HG03354 (cell line): ENCODE measurements around the gene KRTAP22-2.

Experiments used
- ATAC-seq: cut with Tn5 transposase; IDR thresholded peaks from one replicate; pipeline ENCODE4 v1.9.1; 2021; ENCODE audit warnings: mild to moderate bottlenecking; ENCODE audit not compliant: unreplicated experiment, poor library complexity, severe bottlenecking

The KRTAP22-2 gene

GRCh38 chr21:30567617-30568016 is 22.6 kb downstream of the KRTAP22-2 start:
- ATAC-seq: no peak

GRCh38 chr21:30563630-30564029 is 26.6 kb downstream of the KRTAP22-2 start:
- ATAC-seq: no peak

GRCh38 chr21:30563072-30563471 is 27.1 kb downstream of the KRTAP22-2 start:
- no peak for ATAC-seq

- ATAC-seq: no peak
Measured at GRCh38 chr21:30561957-30562356, 28.2 kb downstream of the KRTAP22-2 start.

- no peak for ATAC-seq
Measured at GRCh38 chr21:30561264-30561895, 28.8 kb downstream of the KRTAP22-2 start, which contains the start of gene KRTAP19-7. Gene KRTAP19-7 (minus strand): TSS chr21:30561314. CDS start chr21:30561289, 25 bp downstream.

- ATAC-seq: no peak
Measured at GRCh38 chr21:30555095-30555494, 35.1 kb downstream of the KRTAP22-2 start.

GRCh38 chr21:30552782-30553181 is 37.4 kb downstream of the KRTAP22-2 start:
- ATAC-seq: no peak

- no peak for ATAC-seq
Measured at GRCh38 chr21:30541764-30542163, 48.4 kb downstream of the KRTAP22-2 start, which contains the start of gene KRTAP19-6. Gene KRTAP19-6 (minus strand): TSS chr21:30541864. CDS start chr21:30541833, 31 bp downstream.
